Measurements from ENCODE around the gene IGFBP2. TPM values are rescaled to one million over a fixed set of nuclear protein-coding genes. Genes with fewer than 3 reads are reported as not detected.

IGFBP2 gene
- total RNA-seq, 1 donor = 1.1 TPM

GRCh38 chr2:216653931-216654365, 20.7 kb downstream of the IGFBP2 start:
- H3K4me3 ChIP-seq (ENCODE audit: low read depth, low read length) = no peak overlapping the region
- TF ChIP-seq CTCF (IDR thresholded peaks at IDR 0.05; ENCODE audit: insufficient read depth, low read length) = no peak
- peak; percentile 36 for DNase-seq (ENCODE audit: low read depth)

GRCh38 chr2:216654528-216655052, 21.4 kb downstream of the IGFBP2 start:
- H3K4me3 ChIP-seq (ENCODE audit: low read depth, low read length) = no peak overlapping the region
- TF ChIP-seq CTCF (IDR thresholded peaks at IDR 0.05; ENCODE audit: insufficient read depth, low read length) = no peak
- no peak for DNase-seq (ENCODE audit: low read depth)

- no peak for DNase-seq (ENCODE audit: low read depth)
- no peak overlapping the region for H3K4me3 ChIP-seq (ENCODE audit: low read depth, low read length)
- no peak for TF ChIP-seq CTCF (IDR thresholded peaks at IDR 0.05; ENCODE audit: insufficient read depth, low read length)
These were observed 24.1 kb downstream of the IGFBP2 start for GRCh38 chr2:216657086-216657855.

- no peak for DNase-seq (ENCODE audit: low read depth)
- H3K4me3 ChIP-seq (ENCODE audit: low read depth, low read length) = no peak overlapping the region
- TF ChIP-seq CTCF (IDR thresholded peaks at IDR 0.05; ENCODE audit: insufficient read depth, low read length) = no peak
These were observed 24.8 kb downstream of the IGFBP2 start for GRCh38 chr2:216657980-216658379.

GRCh38 chr2:216658757-216659156, 25.5 kb downstream of the IGFBP2 start:
- TF ChIP-seq CTCF (IDR thresholded peaks at IDR 0.05; ENCODE audit: insufficient read depth, low read length) = no peak
- H3K4me3 ChIP-seq (ENCODE audit: low read depth, low read length) = no peak overlapping the region
- DNase-seq (ENCODE audit: low read depth) = no peak

GRCh38 chr2:216659276-216659675, 26.1 kb downstream of the IGFBP2 start:
- TF ChIP-seq CTCF (IDR thresholded peaks at IDR 0.05; ENCODE audit: insufficient read depth, low read length) = no peak
- no peak for DNase-seq (ENCODE audit: low read depth)
- H3K4me3 ChIP-seq (ENCODE audit: low read depth, low read length) = no peak overlapping the region
